Astrocyte of the spinal cord (primary cell): ENCODE measurements around the gene COG6.
A peak's percentile ranks its signal among the peaks of the same experiment; 100 is the strongest.

Experiments
- DNase-seq: peaks from one replicate; pipeline ENCODE4 v3.0.0; 2011; ENCODE audit warnings: low read depth, low spot score
- H3K4me3 ChIP-seq: 2 replicates; pipeline ENCODE4 v1.5.1; 2011; ENCODE audit warnings: low read depth, mild to moderate bottlenecking, low read length, moderate library complexity
- CTCF ChIP-seq: IDR thresholded peaks from 2 replicates; pipeline ENCODE4 v1.5.1; 2012; ENCODE audit warnings: low read depth, mild to moderate bottlenecking, low read length, inconsistent platforms
- in situ Hi-C: cut with HindIII; loops from 2 replicates; pipeline ENCODE4 v1.10.0; 2017; ENCODE audit warnings: low sequenced_read_pairs

COG6 gene

GRCh38 chr13:39773833-39774232 lies 118.4 kb downstream of the COG6 start:
- no peak overlapping the region for H3K4me3 ChIP-seq
- in situ Hi-C loops, result no loop called here
- no peak for TF ChIP-seq CTCF
- DNase-seq, result peak; percentile 44

GRCh38 chr13:39776439-39776838 lies 121.0 kb downstream of the COG6 start:
- DNase-seq, result peak; percentile 91
- H3K4me3 ChIP-seq, result no peak overlapping the region
- in situ Hi-C loops, result no loop called here
- TF ChIP-seq CTCF, result no peak

DNA sequence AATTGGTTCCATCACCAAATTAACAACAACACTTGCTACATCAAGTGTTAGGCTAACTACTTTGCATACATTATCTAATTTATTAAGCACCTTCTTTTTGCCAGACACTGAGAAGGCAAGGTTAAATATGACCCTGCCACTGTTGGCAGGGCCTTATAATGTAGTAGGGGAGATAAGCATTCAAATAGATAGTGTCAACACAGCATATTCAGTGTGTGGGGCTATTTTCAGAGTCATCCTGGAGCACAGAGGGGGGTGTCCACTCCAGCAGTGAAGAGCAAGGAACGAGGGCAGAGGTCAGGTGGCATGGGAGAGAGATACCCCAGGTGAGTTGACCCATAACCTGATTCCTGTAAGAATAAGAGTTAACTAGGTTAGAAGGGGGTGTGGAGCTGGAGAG lies 121.6 kb downstream of the COG6 start:
- TF ChIP-seq CTCF, result no peak
- DNase-seq, result no peak
- in situ Hi-C loops, result no loop called here
- H3K4me3 ChIP-seq, result no peak overlapping the region

- peak; percentile 86 for DNase-seq
- H3K4me3 ChIP-seq, result no peak overlapping the region
- TF ChIP-seq CTCF, result peak; percentile 43
- in situ Hi-C loops, result no loop called here
These were observed 122.1 kb downstream of the COG6 start for GRCh38 chr13:39777527-39778061.

- peak; percentile 40 for DNase-seq
- H3K4me3 ChIP-seq, result no peak overlapping the region
- in situ Hi-C loops, result no loop called here
- TF ChIP-seq CTCF, result no peak
These were observed 124.1 kb downstream of the COG6 start for GRCh38 chr13:39779337-39780265.

- in situ Hi-C loops, result no loop called here
- no peak for TF ChIP-seq CTCF
- H3K4me3 ChIP-seq, result no peak overlapping the region
- DNase-seq, result no peak
These were observed 125.2 kb downstream of the COG6 start for GRCh38 chr13:39780711-39781110.
